Measurements from ENCODE around the gene AFG3L2.

DNA sequence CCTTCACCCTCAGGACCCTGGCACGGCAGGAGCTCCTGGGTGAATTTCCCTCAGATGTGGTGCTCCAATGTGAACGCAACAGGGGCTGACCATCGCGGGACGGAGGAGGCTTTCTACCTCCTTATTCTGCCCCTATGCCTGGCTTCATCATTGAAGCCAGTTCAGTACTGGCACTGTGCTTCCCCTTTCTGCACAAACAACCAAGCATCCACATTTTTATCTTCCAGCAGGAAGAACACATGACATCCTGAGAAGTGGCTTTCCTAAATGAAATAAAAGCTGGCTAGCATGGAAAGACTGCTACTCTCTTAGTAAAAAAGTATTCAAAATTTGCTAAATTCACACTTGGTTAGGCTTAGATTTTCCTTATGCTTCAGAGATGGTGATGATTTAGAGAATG is 24.8 kb downstream of the AFG3L2 start:
- TF ChIP-seq, protein P1, sequence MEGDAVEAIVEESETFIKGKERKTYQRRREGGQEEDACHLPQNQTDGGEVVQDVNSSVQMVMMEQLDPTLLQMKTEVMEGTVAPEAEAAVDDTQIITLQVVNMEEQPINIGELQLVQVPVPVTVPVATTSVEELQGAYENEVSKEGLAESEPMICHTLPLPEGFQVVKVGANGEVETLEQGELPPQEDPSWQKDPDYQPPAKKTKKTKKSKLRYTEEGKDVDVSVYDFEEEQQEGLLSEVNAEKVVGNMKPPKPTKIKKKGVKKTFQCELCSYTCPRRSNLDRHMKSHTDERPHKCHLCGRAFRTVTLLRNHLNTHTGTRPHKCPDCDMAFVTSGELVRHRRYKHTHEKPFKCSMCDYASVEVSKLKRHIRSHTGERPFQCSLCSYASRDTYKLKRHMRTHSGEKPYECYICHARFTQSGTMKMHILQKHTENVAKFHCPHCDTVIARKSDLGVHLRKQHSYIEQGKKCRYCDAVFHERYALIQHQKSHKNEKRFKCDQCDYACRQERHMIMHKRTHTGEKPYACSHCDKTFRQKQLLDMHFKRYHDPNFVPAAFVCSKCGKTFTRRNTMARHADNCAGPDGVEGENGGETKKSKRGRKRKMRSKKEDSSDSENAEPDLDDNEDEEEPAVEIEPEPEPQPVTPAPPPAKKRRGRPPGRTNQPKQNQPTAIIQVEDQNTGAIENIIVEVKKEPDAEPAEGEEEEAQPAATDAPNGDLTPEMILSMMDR (IDR thresholded peaks at IDR 0.05): no peak
- TF ChIP-seq POLR2A (IDR thresholded peaks at IDR 0.05; ENCODE audit: low read depth) (no peak), POLR2AphosphoS5 (IDR thresholded peaks at IDR 0.05) (no peak), EP300 (IDR thresholded peaks at IDR 0.05) (no peak)

Measured in esophagus muscularis mucosa (tissue), 4 donors.